G401 (cell line): ENCODE results near the gene CCDC92. TPM values are rescaled to one million over a fixed set of nuclear protein-coding genes. Genes with fewer than 3 reads are reported as not detected.

ENCODE experiments used
- total RNA-seq: library from RNA; depleted of rRNA; stranded (reverse); fragments of >200 nt; shearing (Covaris generic); gene quantifications from 2 replicates; pipeline ENCODE4 v1.2.3, GENCODE V29; 2014; rRNA removed

CCDC92 gene
- total RNA-seq, 1 experiment from 2014 or later = 10.8 TPM

Other genes with a start within 250 kb of the CCDC92 start
- gene DNAH10, start 210.5 kb downstream of the CCDC92 start, total RNA-seq = 4.2 and 5.8 TPM in 2 replicates
- gene ZNF664, start 384 bp upstream of the CCDC92 start, total RNA-seq = 58.3 and 59.4 TPM in 2 replicates